Measurements from ENCODE around the gene STXBP2. TPM values are rescaled to one million over a fixed set of nuclear protein-coding genes. Genes with fewer than 3 reads are reported as not detected.

The STXBP2 gene
- total RNA-seq, 3 donors from 2014 or later: 114 to 209 (median 183) TPM

DNA sequence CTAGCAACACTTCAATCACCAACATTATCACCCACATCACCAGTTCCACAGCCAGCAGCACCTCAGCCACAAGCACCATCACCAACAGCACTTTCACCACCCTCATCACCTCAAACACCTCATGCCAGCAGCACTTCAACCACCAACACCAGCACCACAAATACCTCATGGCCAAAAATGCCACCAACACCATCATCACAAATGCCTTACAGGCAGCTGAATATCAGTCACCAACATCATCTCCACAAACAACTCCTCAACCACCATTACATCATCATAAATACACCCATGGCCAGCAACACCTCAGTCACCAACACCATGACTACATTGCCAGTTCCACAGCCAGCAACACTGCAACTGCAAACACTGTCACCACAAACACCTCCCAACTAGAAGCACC, 54.6 kb downstream of the STXBP2 start:
- DNase-seq (no peak), ATAC-seq (no peak)
- no peaks in the 10 kb centered on the region for H3K36me3 ChIP-seq (ENCODE audit: low read depth)
- no peaks in the 10 kb centered on the region for H3K9me3 ChIP-seq
- intact Hi-C loops (cut with DNase I, micrococcal nuclease): no loop called here
- H3K4me1 ChIP-seq (ENCODE audit: low read depth): no peaks in the 10 kb centered on the region
- TF ChIP-seq, protein P1, sequence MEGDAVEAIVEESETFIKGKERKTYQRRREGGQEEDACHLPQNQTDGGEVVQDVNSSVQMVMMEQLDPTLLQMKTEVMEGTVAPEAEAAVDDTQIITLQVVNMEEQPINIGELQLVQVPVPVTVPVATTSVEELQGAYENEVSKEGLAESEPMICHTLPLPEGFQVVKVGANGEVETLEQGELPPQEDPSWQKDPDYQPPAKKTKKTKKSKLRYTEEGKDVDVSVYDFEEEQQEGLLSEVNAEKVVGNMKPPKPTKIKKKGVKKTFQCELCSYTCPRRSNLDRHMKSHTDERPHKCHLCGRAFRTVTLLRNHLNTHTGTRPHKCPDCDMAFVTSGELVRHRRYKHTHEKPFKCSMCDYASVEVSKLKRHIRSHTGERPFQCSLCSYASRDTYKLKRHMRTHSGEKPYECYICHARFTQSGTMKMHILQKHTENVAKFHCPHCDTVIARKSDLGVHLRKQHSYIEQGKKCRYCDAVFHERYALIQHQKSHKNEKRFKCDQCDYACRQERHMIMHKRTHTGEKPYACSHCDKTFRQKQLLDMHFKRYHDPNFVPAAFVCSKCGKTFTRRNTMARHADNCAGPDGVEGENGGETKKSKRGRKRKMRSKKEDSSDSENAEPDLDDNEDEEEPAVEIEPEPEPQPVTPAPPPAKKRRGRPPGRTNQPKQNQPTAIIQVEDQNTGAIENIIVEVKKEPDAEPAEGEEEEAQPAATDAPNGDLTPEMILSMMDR (IDR thresholded peaks at IDR 0.05): no peak
- no peak overlapping the region for H3K4me3 ChIP-seq

DNA sequence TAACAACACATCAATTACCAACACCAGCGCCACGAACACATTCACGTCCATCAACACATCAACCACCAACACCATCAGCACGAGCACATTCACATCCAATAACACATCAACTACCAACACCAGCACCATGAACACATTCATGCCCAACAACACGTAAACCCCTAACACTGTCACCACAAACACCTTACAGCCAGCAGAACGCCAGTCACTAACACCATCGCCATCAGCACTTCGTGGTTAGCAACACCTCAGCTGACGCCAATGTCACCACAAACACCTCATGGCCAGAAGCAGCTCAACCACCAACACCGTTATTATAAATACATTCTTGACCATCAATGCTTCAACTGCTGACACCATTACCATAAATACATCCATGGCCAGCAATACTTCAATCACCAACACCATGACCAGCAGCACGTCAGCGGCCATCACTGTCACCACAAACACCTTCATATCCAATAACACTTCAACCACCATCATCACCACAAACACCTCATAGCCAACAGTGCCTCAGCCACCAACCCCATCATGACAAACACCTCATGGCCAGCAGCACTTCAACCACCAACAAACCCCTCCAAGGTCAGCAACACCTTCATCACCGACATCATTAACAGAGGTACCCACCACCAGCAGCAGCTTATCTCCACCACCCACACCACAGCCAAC, 55.6 kb downstream of the STXBP2 start:
- TF ChIP-seq, protein P1 (IDR thresholded peaks at IDR 0.05): no peak
- Histone ChIP-seq H3K4me3 (no peak overlapping the region), H3K9me3 (no peaks in the 10 kb centered on the region), H3K36me3 (ENCODE audit: low read depth) (no peaks in the 10 kb centered on the region), H3K4me1 (ENCODE audit: low read depth) (no peaks in the 10 kb centered on the region)
- DNase-seq (no peak), ATAC-seq (no peak)
- intact Hi-C loops (cut with DNase I, micrococcal nuclease): no loop called here

DNA sequence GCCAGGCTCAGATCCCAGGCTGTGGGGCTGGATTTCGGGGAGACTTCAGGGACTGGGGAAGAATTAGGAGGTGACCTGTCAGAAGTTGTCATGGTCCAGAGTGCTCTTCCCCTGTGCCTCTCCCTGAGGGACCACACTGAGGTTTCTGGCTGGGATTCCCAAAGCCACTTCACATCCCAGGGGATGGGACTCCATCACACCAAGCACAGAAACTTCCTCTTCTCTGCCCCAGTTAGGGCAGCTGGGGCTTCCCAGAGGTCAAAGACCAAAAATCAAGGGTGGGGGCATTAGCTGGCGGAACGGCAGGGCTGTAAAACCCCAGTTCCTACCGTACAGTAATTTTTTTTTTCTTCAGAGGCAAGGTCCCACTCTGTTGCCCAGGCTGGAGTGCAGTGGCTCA, 57.6 kb downstream of the STXBP2 start:
- Histone ChIP-seq H3K4me3 (no peak overlapping the region), H3K9me3 (no peaks in the 10 kb centered on the region), H3K36me3 (ENCODE audit: low read depth) (no peaks in the 10 kb centered on the region), H3K4me1 (ENCODE audit: low read depth) (no peaks in the 10 kb centered on the region)
- no peak for ATAC-seq
- TF ChIP-seq, protein P1 (IDR thresholded peaks at IDR 0.05): no peak
- no peak for DNase-seq
- intact Hi-C loops (cut with DNase I, micrococcal nuclease): no loop called here

Small RNA genes within 50 kb of the gene (microRNA-seq; reads per million reads assigned to microRNA genes)
- not detected for gene MIR6792

Other genes with a start within 250 kb of the STXBP2 start
- gene PEX11G, start 148.1 kb upstream of the STXBP2 start, total RNA-seq: 1 to 10 TPM; 4.0 to 9.5 (median 8.1) TPM
- gene ZNF358, start 121.0 kb upstream of the STXBP2 start, total RNA-seq: 10 to 100 TPM; 31.7 to 88.8 (median 42.1) TPM
- gene MCOLN1, start 114.5 kb upstream of the STXBP2 start, total RNA-seq: 10 to 100 TPM; 29.5 to 40.1 (median 31.7) TPM
- 100 to 1,000 TPM in 2 of 3 donors, 10 to 100 TPM in 1; 85.7 to 136 (median 121) TPM for gene PNPLA6, start 101.4 kb upstream of the STXBP2 start, total RNA-seq
- 10 to 100 TPM; 25.3 to 60.5 (median 41.2) TPM for gene CAMSAP3, start 41.2 kb upstream of the STXBP2 start, total RNA-seq
- 10 to 100 TPM; 28.7 to 39.2 (median 30.7) TPM for gene XAB2, start 7.6 kb upstream of the STXBP2 start, total RNA-seq
- 100 to 1,000 TPM in 2 of 3 donors, 10 to 100 TPM in 1; 91.1 to 153 (median 110) TPM for gene PET100, start 7.3 kb upstream of the STXBP2 start, total RNA-seq
- 1 to 10 TPM in 1 of 3 donors, not detected in 2; 1.1 TPM for gene PCP2, start 3.4 kb upstream of the STXBP2 start, total RNA-seq
- gene RETN, start 31.9 kb downstream of the STXBP2 start, total RNA-seq: not detected
- gene MCEMP1, start 40.0 kb downstream of the STXBP2 start, total RNA-seq: under 1 TPM in 2 of 3 donors, not detected in 1; 0.36 to 0.38 TPM
- gene TRAPPC5, start 43.7 kb downstream of the STXBP2 start, total RNA-seq: 10 to 100 TPM; 72.5 to 97.0 (median 91.1) TPM
- gene FCER2, start 65.0 kb downstream of the STXBP2 start, total RNA-seq: under 1 TPM; 0.26 to 0.44 (median 0.29) TPM
- 1 to 10 TPM in 2 of 3 donors, not detected in 1; 1.3 to 2.5 TPM for gene CLEC4G, start 95.0 kb downstream of the STXBP2 start, total RNA-seq
- gene CD209, start 110.4 kb downstream of the STXBP2 start, total RNA-seq: 10 to 100 TPM in 2 of 3 donors, 1 to 10 TPM in 1; 4.1 to 17.7 (median 17.2) TPM
- gene CLEC4M, start 126.1 kb downstream of the STXBP2 start, total RNA-seq: not detected
- gene EVI5L, start 193.1 kb downstream of the STXBP2 start, total RNA-seq: 10 to 100 TPM in 2 of 3 donors, 1 to 10 TPM in 1; 8.3 to 17.6 (median 11.4) TPM
- gene PRR36, start 237.3 kb downstream of the STXBP2 start, total RNA-seq: under 1 TPM; 0.22 to 0.58 (median 0.23) TPM

All from mucosa of descending colon (tissue), 3 donors.